Ovary (tissue), 9 donors: ENCODE measurements around the gene ALPI. TPM values are rescaled to one million over a fixed set of nuclear protein-coding genes. Genes with fewer than 3 reads are reported as not detected.

Experiments used
- DNase-seq, 5 donors: peaks; one replicate each; pipeline ENCODE4 v3.0.0-alpha.2; 2019 to 2020
- H3K27ac ChIP-seq, 2 donors: fragments of 200-600 bp; one replicate each; pipeline versions ENCODE4 v1.5.1 to v1.8.0; 2019 to 2022
- H3K27me3 ChIP-seq: fragments of 200-600 bp; one replicate; pipeline ENCODE4 v1.8.0; 2022
- H3K36me3 ChIP-seq: fragments of 200-600 bp; sonication (generic); one replicate; pipeline ENCODE4 v1.5.1; 2019
- H3K4me1 ChIP-seq: one replicate; pipeline ENCODE4 v1.8.1; 2013; ENCODE audit warnings: mild to moderate bottlenecking, moderate library complexity; ENCODE audit not compliant: insufficient read depth
- H3K4me3 ChIP-seq: fragments of 200-600 bp; sonication (generic); one replicate; pipeline ENCODE4 v1.5.1; 2017
- H3K9me3 ChIP-seq, 2 donors: fragments of 200-600 bp in 1 of 2; sonication (generic) in 1 of 2; one replicate each; pipeline versions ENCODE4 v1.5.1 to v1.8.1; 2013 to 2019; ENCODE audit warnings: mild to moderate bottlenecking in 1 of 2, moderate library complexity in 1 of 2
- CTCF ChIP-seq, 3 donors: fragments of 450-650 bp in 2 of 3; fragments of 200-600 bp in 1 of 3; IDR thresholded peaks; one replicate each; pipeline versions ENCODE4 v1.5.1 to v1.8.0; 2016 to 2022; ENCODE audit warnings: antibody characterized with exemption in 3 of 3, mild to moderate bottlenecking in 1 of 3
- EP300 ChIP-seq: sonication (generic); formaldehyde crosslinking; IDR thresholded peaks from one replicate; pipeline ENCODE4 v1.6.1; 2017; ENCODE audit warnings: antibody characterized with exemption
- POLR2A ChIP-seq: fragments of 450-650 bp; IDR thresholded peaks from one replicate; pipeline ENCODE4 v1.6.1; 2017; ENCODE audit warnings: antibody characterized with exemption, mild to moderate bottlenecking, moderate library complexity
- WGBS, 3 donors: extraction: QIAGEN DNeasy Blood & Tissue Kit in 1 of 3; methylation state at CpG; one replicate each; pipeline versions ENCODE4 v1.1.5 to v1.1.7; 2013 to 2017; 5-methylcytosine and 5-hydroxymethylcytosine counted together
- intact Hi-C, 4 donors: fragments of 100-400 bp; cut with DNase I; formaldehyde crosslinking; loops; one replicate each; pipeline versions ENCODE4 v1.11.0 to v1.15.1; 2022 to 2023
- polyA plus RNA-seq, 2 donors: library from polyadenylated mRNA; stranded (reverse); fragments of 200-250 nt in 1 of 2; fragments of 350-450 nt in 1 of 2; fragmentation: Illumina TruSeq in 1 of 2; extraction: RNeasy Lipid Tissue Mini Kit (QIAGEN cat#74804) in 1 of 2; gene quantifications; one replicate each; pipeline ENCODE4 v1.2.3, GENCODE V29; 2013 to 2014
- total RNA-seq, 7 donors: library from RNA; depleted of rRNA in 2 of 7; stranded (reverse); fragments of >200 nt in 2 of 7; fragmentation: NEBNext Ultra II Directional in 3 of 7; extraction: Animal tissue kit (Norgen Biotek cat#: 25700) in 3 of 7; gene quantifications; one replicate each; pipeline versions ENCODE4 v1.1.0 to v1.2.4, GENCODE V29; 2016 to 2023
- donor health status: DM: no; HTN: no; CAD: no; lungs with moderate emphysema.
- donor health status: DM: no; HTN: no; CAD: no.
- donor health status: Bipolar disorder and iron deficiency.
- donor health status: DM: yes; HTN: yes; CAD: no.
- donor health status: DM: no; HTN: no; CAD: no.
- donor health status: DM: yes; HTN: yes; CAD: no.

Gene ALPI
- total and polyA plus RNA-seq, 9 donors = 0.72 TPM; not detected in 8

- Histone ChIP-seq H3K36me3 (no peaks in the 10 kb centered on the region), H3K4me1 (peaks cover 1% of the 10 kb centered on the region), H3K27ac (no peak overlapping the region), H3K27me3 (no peaks in the 10 kb centered on the region), H3K9me3 (no peaks in the 10 kb centered on the region), H3K4me3 (no peak overlapping the region)
- TF ChIP-seq POLR2A = no peak
- TF ChIP-seq CTCF (IDR thresholded peaks at IDR 0.05) = no peak
- TF ChIP-seq EP300 = no peak
- DNase-seq = peak in 1 of 5 donors; percentile 14
- intact Hi-C loops = no loop called here
- WGBS, 3 donors = 92 to 97% (median 96%) methylated on average over 3 of the region's 3 CpGs
Measured at GRCh38 chr2:232464544-232464885, 8.6 kb downstream of the ALPI start.

- H3K36me3 ChIP-seq = no peaks in the 10 kb centered on the region
- no peak for DNase-seq
- no peak overlapping the region for H3K27ac ChIP-seq
- no peak overlapping the region for H3K4me3 ChIP-seq
- no peaks in the 10 kb centered on the region for H3K9me3 ChIP-seq
- 69 to 77% (median 76%) methylated on average over 6 of the region's 6 CpGs for WGBS, 3 donors
- no peaks in the 10 kb centered on the region for H3K27me3 ChIP-seq
- intact Hi-C loops = no loop called here
- TF ChIP-seq CTCF (IDR thresholded peaks at IDR 0.05) = no peak
- no peak for TF ChIP-seq EP300
- no peak for TF ChIP-seq POLR2A
- H3K4me1 ChIP-seq = peaks cover 1% of the 10 kb centered on the region
Measured at GRCh38 chr2:232465061-232465460, 9.1 kb downstream of the ALPI start.

GRCh38 chr2:232466221-232466620 is 10.3 kb downstream of the ALPI start:
- Histone ChIP-seq H3K27me3 (no peaks in the 10 kb centered on the region), H3K27ac (no peak overlapping the region), H3K4me3 (no peak overlapping the region), H3K36me3 (no peaks in the 10 kb centered on the region), H3K4me1 (peaks cover 1% of the 10 kb centered on the region), H3K9me3 (no peaks in the 10 kb centered on the region)
- TF ChIP-seq CTCF (IDR thresholded peaks at IDR 0.05) = no peak
- TF ChIP-seq POLR2A = no peak
- TF ChIP-seq EP300 = no peak
- no peak for DNase-seq
- intact Hi-C loops = no loop called here
- 76 to 85% (median 81%) methylated on average over 7 of the region's 7 CpGs for WGBS, 3 donors

- peak in 1 of 5 donors; percentile 20 for DNase-seq
- intact Hi-C loops = no loop called here
- H3K27ac ChIP-seq = no peak overlapping the region
- no peak overlapping the region for H3K4me3 ChIP-seq
- no peaks in the 10 kb centered on the region for H3K27me3 ChIP-seq
- TF ChIP-seq EP300 = no peak
- TF ChIP-seq POLR2A = no peak
- no peak for TF ChIP-seq CTCF (IDR thresholded peaks at IDR 0.05)
- WGBS, 3 donors = 18 to 36% (median 30%) methylated on average over 6 of the region's 6 CpGs
- H3K36me3 ChIP-seq = no peaks in the 10 kb centered on the region
- no peaks in the 10 kb centered on the region for H3K4me1 ChIP-seq
- H3K9me3 ChIP-seq = no peaks in the 10 kb centered on the region
Measured at GRCh38 chr2:232473467-232473890, 17.5 kb downstream of the ALPI start.

GRCh38 chr2:232476045-232476444 is 20.1 kb downstream of the ALPI start:
- TF ChIP-seq CTCF (IDR thresholded peaks at IDR 0.05) = no peak
- no peak for TF ChIP-seq POLR2A
- no peak for TF ChIP-seq EP300
- no peaks in the 10 kb centered on the region for H3K4me1 ChIP-seq
- intact Hi-C loops = no loop called here
- no peaks in the 10 kb centered on the region for H3K9me3 ChIP-seq
- H3K27me3 ChIP-seq = no peaks in the 10 kb centered on the region
- 69 to 73% (median 70%) methylated on average over 2 of the region's 2 CpGs for WGBS, 3 donors
- H3K4me3 ChIP-seq = no peak overlapping the region
- peak in 1 of 5 donors; percentile 15 for DNase-seq
- no peak overlapping the region for H3K27ac ChIP-seq
- H3K36me3 ChIP-seq = no peaks in the 10 kb centered on the region
